Activated CD8-positive, alpha-beta memory T cell treated with anti-CD3 and anti-CD28 coated beads, Interleukin-2, amount 50 U/mL, for 1 hour (primary cell): ENCODE measurements around the gene ICAM5.

Source experiments
- DNase-seq: peaks from one replicate; pipeline ENCODE4 v3.0.0-alpha.2; 2020; ENCODE audit errors: extremely low read depth

Gene ICAM5

DNA sequence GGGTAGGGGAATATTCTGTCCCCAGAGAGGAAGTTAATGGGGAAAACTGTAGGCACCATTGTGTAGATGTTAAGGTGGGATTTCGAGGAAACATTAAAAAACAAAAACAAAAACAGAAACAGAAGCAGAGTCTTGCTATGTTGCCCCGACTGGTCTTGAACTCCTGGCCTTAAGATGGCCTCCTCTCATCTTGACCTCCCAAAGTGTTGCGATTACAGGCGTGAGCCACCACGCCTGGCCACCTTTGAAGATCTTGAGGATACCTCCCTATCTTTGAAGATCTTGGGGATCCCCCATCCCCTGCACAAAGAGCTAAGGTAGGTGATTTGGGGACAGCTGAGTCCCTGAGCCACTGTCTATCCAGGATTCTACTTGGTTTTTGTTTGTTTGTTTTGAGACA is 50.2 kb downstream of the ICAM5 start:
- no peak for DNase-seq

DNA sequence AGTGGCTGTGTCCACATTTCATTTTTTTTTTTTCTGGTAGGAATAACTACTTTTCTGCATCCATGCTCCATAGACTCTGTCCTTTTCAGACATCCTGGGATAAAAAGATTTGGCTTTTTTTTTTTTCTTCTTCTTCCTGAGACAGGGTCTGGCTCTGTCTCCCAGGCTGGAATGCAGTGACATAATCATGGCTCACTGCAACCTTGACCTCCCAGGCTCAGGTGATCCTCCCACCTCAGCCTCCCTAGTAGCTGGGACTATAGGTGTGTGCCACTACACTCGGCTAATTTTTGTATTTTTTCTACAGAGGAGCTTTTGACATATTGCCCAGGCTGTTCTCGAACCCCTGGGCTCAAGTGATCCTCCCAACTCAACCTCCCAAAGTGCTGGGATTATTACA is 53.7 kb downstream of the ICAM5 start:
- DNase-seq = no peak

DNA sequence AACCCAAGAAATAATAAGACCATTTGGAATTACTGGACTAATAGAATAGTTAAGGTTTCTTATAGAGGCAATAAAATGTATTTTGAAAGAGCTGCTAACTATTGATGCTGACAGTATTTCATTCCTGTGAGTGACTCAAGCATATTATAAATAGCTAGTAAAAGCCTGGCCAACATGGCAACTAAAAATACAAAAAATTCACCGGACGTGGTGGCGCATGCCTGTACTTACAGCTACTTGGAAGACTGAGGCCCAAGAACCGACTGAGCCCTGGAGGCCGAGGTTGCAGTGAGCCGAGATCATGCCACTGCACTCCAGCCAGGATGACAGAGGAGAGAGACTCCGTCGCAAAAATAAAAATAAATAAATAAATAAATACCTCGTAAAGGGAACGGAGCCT is 55.0 kb downstream of the ICAM5 start:
- no peak for DNase-seq
